BJ (cell line): ENCODE data around the gene OTUD7B. TPM values are rescaled to one million over a fixed set of nuclear protein-coding genes. Genes with fewer than 3 reads are reported as not detected.

Experiments
- CTCF ChIA-PET: fragments of 350-600 bp; formaldehyde crosslinking; extraction: SDS; loops from one replicate; lab custom pipeline; 2021; ENCODE audit warnings: antibody characterized with exemption, inconsistent platforms; lab: Yijun Ruan, JAX
- POLR2A ChIA-PET: fragments of 300-600 bp; sonication (Branson Sonifier 250); formaldehyde crosslinking; extraction: SDS; loops from one replicate; lab custom pipeline; 2021; ENCODE audit warnings: antibody characterized with exemption; lab: Charles Lee
- DNase-seq: peaks from one replicate; pipeline ENCODE4 v3.0.0-alpha.2; 2011; ENCODE audit warnings: low read depth
- H3K27me3 ChIP-seq: 2 replicates; pipeline ENCODE4 v1.6.0; 2011; ENCODE audit warnings: low read length; ENCODE audit not compliant: control insufficient read depth, insufficient read depth
- H3K36me3 ChIP-seq: 2 replicates; pipeline ENCODE4 v1.5.1; 2011; ENCODE audit warnings: low read length; ENCODE audit not compliant: control insufficient read depth, insufficient read depth
- H3K4me3 ChIP-seq: 2 replicates; pipeline ENCODE4 v1.5.1; 2011; ENCODE audit warnings: low read depth, mild to moderate bottlenecking, control low read depth, low read length
- CTCF ChIP-seq: IDR thresholded peaks from 2 replicates; pipeline ENCODE4 v1.5.1; 2011; ENCODE audit warnings: low read depth, mild to moderate bottlenecking, control low read depth, inconsistent platforms, low read length, moderate library complexity; ENCODE audit not compliant: insufficient read depth
- polyA plus RNA-seq: library from polyadenylated mRNA; depleted of rRNA; stranded (reverse); fragments of >200 nt; gene quantifications from 2 replicates; pipeline ENCODE4 v1.2.3, GENCODE V29; 2011

OTUD7B gene
- polyA plus RNA-seq, 1 experiment: 10.1 TPM

DNA sequence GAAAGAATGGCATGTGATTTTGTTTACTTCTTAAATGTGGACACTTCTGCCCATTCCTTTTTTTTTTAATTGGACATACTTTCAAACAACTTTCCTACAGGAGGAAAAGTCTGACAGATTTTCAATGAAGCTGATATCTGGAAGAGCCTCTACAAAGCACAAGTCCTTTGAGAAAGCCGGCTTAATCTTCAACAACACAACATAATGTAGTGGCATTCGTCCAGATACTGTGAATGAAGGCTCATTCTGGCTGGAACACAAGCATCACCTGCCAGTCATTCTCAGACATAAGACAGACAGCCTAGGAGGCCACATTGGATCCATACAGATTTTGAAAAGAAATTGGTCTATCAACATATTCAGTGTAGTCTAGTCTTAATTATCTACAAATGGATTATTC is 4.9 kb downstream of the OTUD7B start:
- ChIA-PET POLR2A (no interaction called here), CTCF (interaction anchor here (1.2 kb wide), 1 partner anchor 18 kb away, joined by 4 read pairs; no protein-coding TSS in a partner anchor)
- Histone ChIP-seq H3K27me3 (no peaks in the 10 kb centered on the region), H3K4me3 (no peak overlapping the region), H3K36me3 (no peaks in the 10 kb centered on the region)
- DNase-seq: no peak
- TF ChIP-seq CTCF: no peak

DNA sequence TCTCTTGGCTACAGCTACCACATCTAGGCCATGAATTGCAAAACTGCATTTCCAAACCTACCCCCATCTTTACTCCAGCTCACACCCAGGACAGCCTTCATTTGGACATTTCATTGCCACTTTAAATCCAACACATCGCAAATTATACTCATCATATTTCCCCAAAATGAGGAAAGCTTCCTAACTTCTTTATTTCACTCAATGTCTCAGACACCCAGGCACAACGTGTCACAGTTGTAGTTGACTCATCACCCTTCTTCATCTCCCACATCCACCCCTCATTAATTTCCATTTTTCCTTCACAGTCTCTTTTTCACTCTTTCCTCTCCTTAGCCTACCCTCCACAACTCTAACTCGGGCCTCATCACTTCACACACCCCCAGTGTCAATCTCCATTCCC is 6.7 kb downstream of the OTUD7B start:
- no peak for DNase-seq
- Histone ChIP-seq H3K27me3 (no peaks in the 10 kb centered on the region), H3K36me3 (no peaks in the 10 kb centered on the region), H3K4me3 (no peak overlapping the region)
- CTCF ChIA-PET: no interaction called here
- POLR2A ChIA-PET: interaction anchor here (0.7 kb wide), 1 partner anchor 95 kb away, joined by 7 read pairs; no protein-coding TSS in a partner anchor
- TF ChIP-seq CTCF: no peak

- no peak for DNase-seq
Observed at GRCh38 chr1:150002217-150002616, 8.3 kb downstream of the OTUD7B start.

GRCh38 chr1:150001415-150001814 is 9.1 kb downstream of the OTUD7B start:
- H3K4me3 ChIP-seq: no peak overlapping the region
- DNase-seq: no peak
- TF ChIP-seq CTCF: no peak
- H3K27me3 ChIP-seq: no peaks in the 10 kb centered on the region
- ChIA-PET CTCF (no interaction called here), POLR2A (no interaction called here)
- no peaks in the 10 kb centered on the region for H3K36me3 ChIP-seq

More at GRCh38 chr1:150002217-150002616, 8.3 kb downstream of the OTUD7B start:
- no peak overlapping the region for H3K4me3 ChIP-seq
- ChIA-PET CTCF (no interaction called here), POLR2A (no interaction called here)
- H3K27me3 ChIP-seq: no peaks in the 10 kb centered on the region
- no peaks in the 10 kb centered on the region for H3K36me3 ChIP-seq
- TF ChIP-seq CTCF: no peak

- H3K36me3 ChIP-seq: no peaks in the 10 kb centered on the region
- ChIA-PET POLR2A (no interaction called here), CTCF (interaction anchor here (1.9 kb wide), 1 partner anchor 11 kb away, joined by 5 read pairs; no protein-coding TSS in a partner anchor)
- no peak for TF ChIP-seq CTCF
- H3K27me3 ChIP-seq: no peaks in the 10 kb centered on the region
- DNase-seq: no peak
- no peak overlapping the region for H3K4me3 ChIP-seq
Observed at GRCh38 chr1:149997585-149998262, 12.8 kb downstream of the OTUD7B start.
